Measurements from ENCODE around the gene HSCB. TPM values are rescaled to one million over a fixed set of nuclear protein-coding genes. Genes with fewer than 3 reads are reported as not detected.

The HSCB gene
- total RNA-seq, 1 donor from 2014 or later, result 15.3 TPM

DNA sequence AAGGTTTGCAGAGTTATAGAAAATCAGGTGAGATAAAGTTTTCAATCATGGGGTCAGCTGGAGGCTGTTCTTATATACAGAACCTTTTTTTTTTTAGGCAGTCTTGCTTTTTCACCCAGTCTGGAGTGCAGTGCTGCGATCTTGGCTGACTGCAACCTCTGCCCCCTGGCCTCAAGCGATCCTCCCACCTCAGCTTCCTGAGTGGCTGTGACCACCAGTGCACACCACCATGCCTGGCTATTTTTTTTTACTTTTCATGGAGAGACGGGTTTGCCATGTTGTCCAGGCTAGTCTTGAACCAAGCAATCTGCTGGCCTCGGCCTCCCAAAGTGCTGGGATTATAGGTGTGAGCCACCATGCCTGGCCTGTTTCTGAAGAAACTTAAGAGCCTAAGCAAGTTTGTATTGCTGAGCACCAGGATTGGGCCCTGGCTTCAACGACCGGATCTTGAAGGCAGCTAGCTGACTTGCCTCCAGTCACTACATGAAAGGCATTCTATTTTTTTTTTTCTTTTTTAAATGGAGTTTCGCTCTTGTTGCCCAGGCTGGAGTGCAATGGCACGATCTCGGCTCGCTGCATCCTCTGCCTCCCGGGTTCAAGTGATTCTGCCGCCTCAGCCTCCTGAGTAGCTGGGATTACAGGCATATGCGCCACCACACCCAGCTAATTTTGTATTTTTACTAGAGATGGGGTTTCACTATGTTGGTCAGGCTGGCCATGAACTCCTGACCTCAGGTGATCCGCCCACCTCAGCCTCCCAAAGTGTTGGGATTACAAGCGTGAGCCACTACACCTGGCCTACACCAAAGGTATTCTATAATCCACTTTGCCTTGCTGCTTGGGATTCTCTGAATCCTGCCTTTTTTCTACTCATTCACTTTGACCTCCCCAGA lies 50.9 kb downstream of the HSCB start:
- H3K9me3 Mint-ChIP-seq (ENCODE audit: low read depth), result no peaks in the 10 kb centered on the region
- TF ChIP-seq, protein P1, sequence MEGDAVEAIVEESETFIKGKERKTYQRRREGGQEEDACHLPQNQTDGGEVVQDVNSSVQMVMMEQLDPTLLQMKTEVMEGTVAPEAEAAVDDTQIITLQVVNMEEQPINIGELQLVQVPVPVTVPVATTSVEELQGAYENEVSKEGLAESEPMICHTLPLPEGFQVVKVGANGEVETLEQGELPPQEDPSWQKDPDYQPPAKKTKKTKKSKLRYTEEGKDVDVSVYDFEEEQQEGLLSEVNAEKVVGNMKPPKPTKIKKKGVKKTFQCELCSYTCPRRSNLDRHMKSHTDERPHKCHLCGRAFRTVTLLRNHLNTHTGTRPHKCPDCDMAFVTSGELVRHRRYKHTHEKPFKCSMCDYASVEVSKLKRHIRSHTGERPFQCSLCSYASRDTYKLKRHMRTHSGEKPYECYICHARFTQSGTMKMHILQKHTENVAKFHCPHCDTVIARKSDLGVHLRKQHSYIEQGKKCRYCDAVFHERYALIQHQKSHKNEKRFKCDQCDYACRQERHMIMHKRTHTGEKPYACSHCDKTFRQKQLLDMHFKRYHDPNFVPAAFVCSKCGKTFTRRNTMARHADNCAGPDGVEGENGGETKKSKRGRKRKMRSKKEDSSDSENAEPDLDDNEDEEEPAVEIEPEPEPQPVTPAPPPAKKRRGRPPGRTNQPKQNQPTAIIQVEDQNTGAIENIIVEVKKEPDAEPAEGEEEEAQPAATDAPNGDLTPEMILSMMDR (IDR thresholded peaks at IDR 0.05; ENCODE audit: unreplicated experiment), result no peak
- no peak for DNase-seq (ENCODE audit: low spot score, unreplicated experiment)
- peaks cover 9% of the 10 kb centered on the region for H3K4me1 Mint-ChIP-seq (ENCODE audit: low read depth)
- H3K27ac Mint-ChIP-seq, result peak overlapping the region; percentile 83
- H3K4me3 Mint-ChIP-seq (ENCODE audit: low read depth), result no peak overlapping the region
- H3K36me3 Mint-ChIP-seq (ENCODE audit: insufficient read depth), result peaks cover 28% of the 10 kb centered on the region
- no peaks in the 10 kb centered on the region for H3K27me3 Mint-ChIP-seq

DNA sequence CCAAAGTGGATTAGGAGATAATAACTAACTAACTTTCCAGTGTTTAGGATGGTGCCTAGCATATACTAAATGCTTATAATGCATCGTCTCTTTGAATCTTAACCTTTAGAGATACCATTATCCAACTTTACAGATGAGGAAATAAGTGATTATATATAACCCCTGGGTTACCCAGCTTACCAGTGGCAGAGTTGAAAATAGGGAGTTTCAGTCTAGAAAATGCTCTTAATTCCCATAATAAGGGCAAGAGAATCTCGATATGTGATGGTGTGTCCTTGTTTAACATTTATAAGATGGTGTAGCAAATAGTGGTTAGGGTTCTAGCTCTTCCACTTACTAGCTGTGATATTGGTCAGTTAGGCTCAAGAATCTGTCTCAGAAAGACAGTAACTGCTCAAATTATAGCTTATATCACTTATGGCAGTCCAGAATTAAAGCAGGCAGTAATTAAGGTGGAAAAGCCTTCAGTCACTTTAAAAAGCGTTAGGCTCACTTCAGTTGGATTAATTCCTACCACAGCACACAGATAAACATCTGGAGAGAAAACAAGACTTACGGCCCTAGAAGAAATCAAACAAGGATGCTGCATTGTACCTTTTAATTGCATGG lies 52.2 kb downstream of the HSCB start:
- Mint-ChIP-seq H3K27me3 (no peaks in the 10 kb centered on the region), H3K9me3 (ENCODE audit: low read depth) (no peaks in the 10 kb centered on the region), H3K4me3 (ENCODE audit: low read depth) (no peak overlapping the region), H3K36me3 (ENCODE audit: insufficient read depth) (peaks cover 30% of the 10 kb centered on the region), H3K4me1 (ENCODE audit: low read depth) (peaks cover 17% of the 10 kb centered on the region), H3K27ac (peak overlapping the region; percentile 68)
- no peak for DNase-seq (ENCODE audit: low spot score, unreplicated experiment)
- TF ChIP-seq, protein P1 (IDR thresholded peaks at IDR 0.05; ENCODE audit: unreplicated experiment), result no peak

DNA sequence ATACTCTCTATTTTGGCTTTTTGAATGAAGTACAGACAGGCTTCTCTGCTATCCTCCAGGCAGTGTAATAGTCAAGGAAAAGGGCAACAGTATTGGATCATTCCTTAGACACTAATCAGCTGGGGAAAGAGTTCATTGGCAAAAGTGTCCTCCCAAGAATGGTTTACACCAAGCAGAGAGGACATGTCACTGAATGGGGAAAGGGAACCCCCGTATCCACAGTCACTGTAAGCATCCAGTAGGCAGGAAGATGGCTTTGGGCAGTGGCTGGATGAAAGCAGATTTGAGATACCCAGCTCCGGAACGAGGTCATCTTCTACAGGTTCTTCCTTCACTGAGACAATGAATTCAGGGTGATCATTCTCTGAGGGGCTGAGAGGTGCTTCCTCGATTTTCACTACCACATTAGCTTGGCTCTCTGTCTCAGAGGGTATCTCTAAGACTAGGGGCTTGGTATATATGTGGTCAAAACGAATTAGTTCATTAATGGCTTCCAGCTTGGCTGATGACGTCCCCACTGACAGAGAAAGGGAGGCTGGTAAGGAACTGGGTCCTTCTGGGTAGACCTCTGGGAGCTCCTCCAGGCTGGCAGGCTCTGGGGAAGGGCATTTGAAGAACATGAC lies 53.3 kb downstream of the HSCB start:
- H3K36me3 Mint-ChIP-seq (ENCODE audit: insufficient read depth), result peaks cover 32% of the 10 kb centered on the region
- no peaks in the 10 kb centered on the region for H3K27me3 Mint-ChIP-seq
- no peaks in the 10 kb centered on the region for H3K9me3 Mint-ChIP-seq (ENCODE audit: low read depth)
- DNase-seq (ENCODE audit: low spot score, unreplicated experiment), result no peak
- TF ChIP-seq, protein P1 (IDR thresholded peaks at IDR 0.05; ENCODE audit: unreplicated experiment), result no peak
- peaks cover 21% of the 10 kb centered on the region for H3K4me1 Mint-ChIP-seq (ENCODE audit: low read depth)
- H3K27ac Mint-ChIP-seq, result peak overlapping the region; percentile 67
- H3K4me3 Mint-ChIP-seq (ENCODE audit: low read depth), result no peak overlapping the region

DNA sequence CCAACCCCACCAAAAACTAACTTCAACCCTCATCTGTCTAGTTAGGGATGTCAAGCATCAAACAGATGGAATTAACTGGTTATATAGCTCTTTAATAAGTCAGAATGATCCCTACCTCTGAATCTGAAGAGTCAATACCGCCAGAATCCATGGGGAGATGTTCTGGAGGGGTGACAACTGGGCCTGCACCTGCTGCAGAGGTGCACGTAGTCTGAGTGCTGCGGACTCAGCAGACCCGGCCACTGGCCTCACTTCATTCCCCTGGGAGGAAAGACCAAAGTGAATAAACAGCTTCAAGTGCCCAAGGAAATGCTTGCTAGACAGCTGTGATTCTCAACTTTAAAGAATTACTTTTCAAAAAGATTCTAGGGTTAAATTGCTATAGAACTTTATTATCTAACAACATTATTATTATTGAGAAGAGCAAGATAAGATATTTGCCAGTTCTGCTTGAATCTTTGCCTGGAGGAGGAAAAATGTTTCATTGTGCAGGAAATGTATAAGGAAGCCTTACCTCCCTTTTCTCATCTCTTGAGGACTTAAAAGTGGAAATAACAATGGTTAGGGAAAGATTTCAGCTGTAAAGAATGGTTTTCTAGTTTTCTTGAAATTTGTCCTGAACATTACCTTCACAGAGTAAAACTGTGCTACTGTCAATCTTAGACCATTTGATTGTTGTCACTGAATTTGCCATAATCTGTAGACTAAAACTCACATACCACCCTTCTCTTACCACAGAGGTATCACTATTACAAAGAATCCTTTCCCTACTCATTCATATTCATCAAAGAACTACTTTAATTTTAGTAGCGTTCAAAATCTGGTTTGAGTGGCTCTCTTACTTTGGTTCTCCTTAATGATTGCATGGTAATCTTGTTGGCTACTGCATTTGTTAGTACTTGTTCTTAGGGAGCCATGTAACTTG lies 54.4 kb downstream of the HSCB start:
- Mint-ChIP-seq H3K36me3 (ENCODE audit: insufficient read depth) (peaks cover 32% of the 10 kb centered on the region), H3K9me3 (ENCODE audit: low read depth) (no peaks in the 10 kb centered on the region), H3K4me1 (ENCODE audit: low read depth) (peaks cover 21% of the 10 kb centered on the region), H3K27ac (peak overlapping the region; percentile 56), H3K4me3 (ENCODE audit: low read depth) (peak overlapping the region; percentile 9), H3K27me3 (no peaks in the 10 kb centered on the region)
- DNase-seq (ENCODE audit: low spot score, unreplicated experiment), result no peak
- TF ChIP-seq, protein P1 (IDR thresholded peaks at IDR 0.05; ENCODE audit: unreplicated experiment), result no peak

Measured in progenitor cell of endocrine pancreas (in vitro differentiated cells).